Kasumi-1 (cell line): ENCODE data around the gene IFNAR1.

Source experiments
- DNase-seq, 2 experiments: peaks; one replicate each; lab custom pipeline; 2025; lab: John Stamatoyannopoulos, UW

IFNAR1 gene

GRCh38 chr21:33348706-33349105, 23.9 kb downstream of the IFNAR1 start:
- DNase-seq, result no peak

- DNase-seq, result no peak
These were observed 25.9 kb downstream of the IFNAR1 start for GRCh38 chr21:33350676-33351075.

- no peak for DNase-seq
These were observed 30.6 kb downstream of the IFNAR1 start for GRCh38 chr21:33355355-33355754.

DNA sequence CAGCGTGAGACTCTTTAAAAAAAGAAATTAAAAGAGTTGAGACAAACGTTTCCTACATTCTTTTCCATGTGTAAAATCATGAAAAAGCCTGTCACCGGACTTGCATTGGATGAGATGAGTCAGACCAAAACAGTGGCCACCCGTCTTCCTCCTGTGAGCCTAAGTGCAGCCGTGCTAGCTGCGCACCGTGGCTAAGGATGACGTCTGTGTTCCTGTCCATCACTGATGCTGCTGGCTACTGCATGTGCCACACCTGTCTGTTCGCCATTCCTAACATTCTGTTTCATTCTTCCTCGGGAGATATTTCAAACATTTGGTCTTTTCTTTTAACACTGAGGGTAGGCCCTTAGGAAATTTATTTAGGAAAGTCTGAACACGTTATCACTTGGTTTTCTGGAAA, 31.2 kb downstream of the IFNAR1 start:
- no peak for DNase-seq

GRCh38 chr21:33357177-33357576, 32.4 kb downstream of the IFNAR1 start:
- DNase-seq, result no peak

- DNase-seq, result no peak
These were observed 34.7 kb downstream of the IFNAR1 start for GRCh38 chr21:33359446-33359845.

DNA sequence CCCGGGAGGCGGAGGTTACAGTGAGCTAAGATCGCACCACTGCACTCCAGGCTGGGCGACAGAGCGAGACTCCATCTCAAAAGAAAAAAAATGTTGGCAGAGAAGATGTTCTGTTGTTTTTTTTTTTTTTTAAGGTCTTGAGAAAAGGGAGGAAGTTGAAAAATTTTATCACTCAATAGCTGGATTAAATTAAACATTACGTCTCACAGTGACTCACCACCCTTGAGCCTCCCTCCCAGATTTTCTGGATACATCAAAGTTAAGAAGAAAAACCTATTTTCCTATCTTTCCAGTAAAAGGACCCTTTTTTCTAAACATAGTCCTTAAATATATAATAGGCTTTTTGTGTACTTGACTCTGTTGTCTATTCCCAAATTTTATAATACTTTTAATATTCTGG, 35.5 kb downstream of the IFNAR1 start:
- DNase-seq, result no peak

GRCh38 chr21:33360881-33361602, 36.3 kb downstream of the IFNAR1 start:
- DNase-seq, result peak; percentile 63 to 69

GRCh38 chr21:33362044-33362555, 37.3 kb downstream of the IFNAR1 start:
- DNase-seq, result peak; percentile 88 to 91

DNA sequence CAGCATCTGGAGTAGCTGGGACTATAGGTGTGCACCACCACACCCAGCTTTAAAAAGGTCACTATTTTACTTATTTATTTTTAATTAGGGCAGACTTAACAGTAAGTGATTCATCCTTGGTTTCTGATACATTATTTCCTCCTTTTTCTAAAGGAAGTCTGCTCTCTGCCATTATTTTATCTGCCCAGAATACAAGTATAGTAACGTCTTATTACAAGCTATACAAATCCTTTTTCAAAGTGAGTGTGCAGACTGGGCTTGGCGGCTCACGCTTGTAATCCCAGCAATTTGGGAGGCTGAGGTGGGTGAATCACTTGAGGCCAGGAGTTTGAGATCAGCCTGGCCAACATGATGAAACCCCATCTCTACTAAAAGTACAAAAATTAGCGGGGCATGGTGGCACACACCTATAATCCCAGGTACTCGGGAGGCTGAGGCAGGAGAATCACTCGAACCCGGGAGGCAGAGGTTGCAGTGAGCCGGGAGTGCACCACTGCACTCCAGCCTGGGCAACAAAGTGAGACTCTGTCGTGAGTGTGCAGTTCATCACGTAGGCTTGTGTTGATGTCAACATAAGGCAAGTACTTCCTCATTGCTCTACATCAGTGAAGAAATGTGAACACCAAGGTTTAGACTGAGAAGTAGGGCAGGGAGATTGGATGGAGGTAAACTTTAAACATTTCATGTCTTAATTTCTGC, 39.3 kb downstream of the IFNAR1 start:
- peak; percentile 39 to 72 for DNase-seq

DNA sequence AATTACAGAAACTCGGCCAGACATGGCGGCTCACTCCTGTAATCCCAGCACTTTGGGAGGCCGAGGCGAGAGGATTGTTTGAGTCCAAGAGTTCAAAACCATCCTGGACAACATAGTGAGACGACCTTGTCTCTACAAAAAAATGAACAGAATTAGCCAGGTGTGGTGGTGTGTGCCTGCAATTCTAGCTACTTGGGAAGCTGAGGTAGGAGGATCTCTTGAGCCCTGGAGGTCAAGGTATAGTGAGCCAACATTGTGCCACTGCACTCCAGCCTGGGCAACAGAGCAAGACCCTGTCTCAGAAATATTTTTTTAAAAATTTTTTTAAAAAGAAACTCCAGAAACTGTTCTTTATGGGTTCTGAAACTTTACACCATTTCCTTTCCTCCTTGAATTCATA, 40.1 kb downstream of the IFNAR1 start:
- no peak for DNase-seq

DNA sequence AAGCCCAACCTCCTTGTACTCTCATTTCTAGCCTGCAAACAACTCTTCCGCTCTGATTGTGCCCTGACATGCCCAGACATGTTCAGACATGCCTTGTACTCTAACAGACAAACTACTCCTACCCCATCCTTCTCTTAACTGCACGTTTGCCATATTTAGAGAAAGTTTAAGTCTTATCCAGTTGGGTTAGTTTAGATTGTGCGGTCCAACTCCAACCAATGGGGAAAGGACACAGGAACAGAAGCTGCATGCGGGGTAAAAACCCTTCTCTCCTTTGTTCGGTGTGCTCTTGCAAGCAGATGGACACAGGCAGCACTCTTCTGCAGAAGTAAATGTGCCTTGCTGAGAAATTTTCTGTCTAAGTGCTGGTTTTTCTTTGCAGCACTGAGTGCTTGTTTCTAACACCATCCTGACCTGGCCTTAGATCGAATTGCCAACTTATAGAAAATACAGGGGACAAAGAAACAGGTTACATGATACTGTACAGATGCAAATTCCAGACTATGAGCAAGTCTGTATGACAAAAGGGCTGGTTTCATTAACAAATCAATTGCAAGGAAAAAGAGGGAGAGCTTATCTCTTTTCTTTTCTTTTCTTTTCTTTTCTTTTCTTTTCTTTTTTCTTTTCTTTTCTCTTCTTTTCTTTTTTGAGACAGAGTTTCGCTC, 42.7 kb downstream of the IFNAR1 start:
- DNase-seq, result no peak

DNA sequence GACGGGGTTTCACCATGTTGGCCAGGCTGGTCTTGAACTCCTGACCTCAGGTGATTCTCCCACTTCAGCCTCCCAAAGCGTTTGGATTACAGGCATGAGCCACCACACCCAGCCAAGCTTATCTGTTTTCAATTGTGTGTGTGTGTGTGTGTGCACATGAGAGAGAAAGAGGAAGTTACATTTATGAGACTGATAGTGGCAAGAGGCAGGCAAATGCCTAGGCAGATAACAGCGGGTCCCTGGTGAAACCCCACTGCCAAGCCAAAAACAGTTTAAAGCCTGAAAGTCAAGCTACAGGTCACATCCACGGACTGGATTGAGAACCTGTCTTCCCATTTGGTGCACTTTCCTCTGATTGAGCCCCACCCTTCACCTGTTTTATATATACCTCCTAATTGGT, 43.4 kb downstream of the IFNAR1 start:
- peak; percentile 91 for DNase-seq

- no peak for DNase-seq
These were observed 43.8 kb downstream of the IFNAR1 start for GRCh38 chr21:33368576-33368975.

DNA sequence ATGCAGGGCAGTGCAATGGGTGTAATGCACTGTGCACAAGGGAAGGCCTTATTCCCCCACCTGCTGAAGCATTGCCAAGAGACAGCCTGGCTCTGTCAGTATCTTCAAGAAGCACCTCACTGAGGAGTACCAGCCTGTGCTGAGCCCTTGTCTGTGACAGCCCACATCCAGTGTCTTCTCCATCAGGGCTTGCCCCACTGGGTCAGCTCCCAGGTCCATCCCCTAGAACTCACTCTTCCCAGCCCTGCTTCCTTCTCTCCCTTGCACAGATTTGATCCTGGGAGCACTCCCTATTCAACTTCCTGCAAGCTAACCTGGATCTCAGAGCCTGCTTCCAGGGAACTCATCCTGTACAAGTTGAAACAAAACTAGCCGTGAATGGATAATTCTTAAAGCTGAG, 44.8 kb downstream of the IFNAR1 start:
- DNase-seq, result no peak

DNA sequence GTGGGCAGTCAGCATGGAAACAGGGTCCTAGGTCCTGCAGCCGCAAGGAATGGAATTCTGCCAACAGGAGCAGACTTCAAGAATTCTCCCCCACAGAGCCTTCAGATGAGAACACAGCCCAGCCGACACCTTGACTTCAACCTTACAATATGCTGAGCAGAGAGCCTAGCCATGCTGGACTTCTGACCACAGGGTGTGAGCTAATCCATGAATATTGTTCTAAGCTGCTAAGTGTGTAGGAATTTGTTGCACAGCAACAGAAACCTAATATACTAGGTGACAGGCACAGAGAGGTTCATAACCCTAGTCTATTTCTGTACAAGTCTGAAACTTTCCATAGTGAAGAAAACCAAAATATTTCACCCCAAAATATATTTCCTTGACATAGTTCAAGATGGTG, 45.5 kb downstream of the IFNAR1 start:
- no peak for DNase-seq

- DNase-seq, result no peak
These were observed 46.6 kb downstream of the IFNAR1 start for GRCh38 chr21:33371366-33371765.

GRCh38 chr21:33372582-33372981, 47.8 kb downstream of the IFNAR1 start:
- DNase-seq, result no peak

DNA sequence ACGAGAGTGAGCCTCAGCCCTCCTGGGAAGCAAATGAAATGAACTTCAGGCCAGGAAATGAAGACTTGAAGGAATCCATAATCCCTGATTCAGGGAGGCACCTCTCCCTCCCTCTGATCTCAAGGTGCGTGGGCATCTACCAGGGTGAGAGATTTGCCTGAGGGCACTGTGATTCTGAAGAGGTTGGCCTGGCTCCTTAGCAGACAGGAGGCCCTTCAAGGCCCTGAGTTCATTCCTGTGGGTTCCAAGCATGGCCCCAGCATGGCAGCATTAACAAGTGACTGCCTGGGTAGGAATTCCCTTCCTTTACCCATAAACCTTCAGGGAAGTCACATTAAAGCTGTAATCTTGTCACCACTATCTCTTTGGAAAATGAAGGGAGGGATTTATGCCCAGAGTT, 48.7 kb downstream of the IFNAR1 start:
- no peak for DNase-seq

- DNase-seq, result peak in 1 of 2 experiments; percentile 46
These were observed 49.3 kb downstream of the IFNAR1 start for GRCh38 chr21:33374080-33374449.

DNA sequence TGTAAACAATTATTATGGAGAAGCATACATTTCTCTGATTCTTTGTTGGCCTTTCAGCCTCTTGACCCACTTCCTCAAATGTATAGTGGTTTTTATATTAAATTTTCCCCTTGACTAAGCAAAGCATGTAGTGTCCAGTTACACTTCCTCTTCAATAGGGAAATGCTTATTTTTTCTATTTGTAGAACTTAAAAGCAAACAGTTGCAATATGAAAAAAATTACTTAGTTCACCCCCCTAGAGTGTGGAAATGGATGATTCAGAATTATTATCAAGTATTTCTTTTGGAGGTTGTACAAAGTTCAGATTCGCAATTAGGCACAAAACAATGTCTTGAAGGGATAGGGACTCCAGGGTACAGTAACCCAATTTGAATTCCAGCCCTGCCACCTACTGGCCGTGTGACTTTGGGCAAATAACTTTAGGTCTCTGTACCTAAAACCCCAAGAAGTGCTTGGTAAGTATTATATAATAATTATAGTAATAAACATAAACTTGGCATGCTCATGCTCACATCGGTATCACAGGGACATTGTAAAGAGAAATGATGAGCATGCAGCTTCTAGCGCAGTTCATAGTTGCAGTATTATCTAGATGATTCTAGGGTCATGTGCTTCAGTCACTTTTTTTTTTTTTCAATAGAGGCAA, 49.8 kb downstream of the IFNAR1 start:
- DNase-seq, result peak; percentile 82 to 85

- no peak for DNase-seq
These were observed 50.4 kb downstream of the IFNAR1 start for GRCh38 chr21:33375101-33375644.
